Activated CD4-positive, alpha-beta memory T cell treated with anti-CD3 and anti-CD28 coated beads for 36 hours (primary cell): ENCODE data around the gene CEP85L. TPM values are rescaled to one million over a fixed set of nuclear protein-coding genes. Genes with fewer than 3 reads are reported as not detected.

ENCODE experiments used
- CTCF ChIA-PET: fragments of 350-600 bp; sonication (Branson Sonifier 250); formaldehyde crosslinking; loops from one replicate; lab custom pipeline; 2021; ENCODE audit warnings: antibody characterized with exemption, inconsistent platforms; lab: Charles Lee
- POLR2A ChIA-PET: fragments of 350-600 bp; sonication (Branson Sonifier 250); formaldehyde crosslinking; loops from one replicate; lab custom pipeline; 2021; ENCODE audit warnings: antibody characterized with exemption; lab: Charles Lee
- DNase-seq: peaks from one replicate; pipeline ENCODE4 v3.0.0-alpha.2; 2020
- H3K27ac Mint-ChIP-seq: one replicate; pipeline ENCODE4 v1.8.0; 2021; ENCODE audit warnings: mixed read lengths
- H3K27me3 Mint-ChIP-seq: one replicate; pipeline ENCODE4 v1.8.0; 2021; ENCODE audit warnings: mixed read lengths
- H3K36me3 Mint-ChIP-seq: one replicate; pipeline ENCODE4 v1.8.0; 2021; ENCODE audit warnings: mixed read lengths
- H3K4me1 Mint-ChIP-seq: one replicate; pipeline ENCODE4 v1.8.0; 2021; ENCODE audit warnings: low read depth, mixed read lengths
- H3K4me3 Mint-ChIP-seq: one replicate; pipeline ENCODE4 v1.8.0; 2021; ENCODE audit warnings: mild to moderate bottlenecking, mixed read lengths
- H3K9me3 Mint-ChIP-seq: one replicate; pipeline ENCODE4 v1.8.0; 2021; ENCODE audit warnings: mixed read lengths
- intact Hi-C: fragments of 100-400 bp; cut with micrococcal nuclease; formaldehyde crosslinking; loops from one replicate; pipeline ENCODE4 v1.15.1; 2023
- total RNA-seq, 2 experiments: library from RNA; stranded (reverse); gene quantifications; one replicate each; pipeline ENCODE4 v1.2.3, GENCODE V29; 2021

CEP85L gene
- total RNA-seq, 2 experiments from 2014 or later = 21.1 to 23.3 TPM

- POLR2A ChIA-PET = interaction anchor here (0.6 to 1.2 kb wide), 2 partner anchors 13 to 163 kb away, joined by 3 read pairs; no protein-coding TSS in a partner anchor
- H3K9me3 Mint-ChIP-seq = no peaks in the 10 kb centered on the region
- H3K4me3 Mint-ChIP-seq = no peak overlapping the region
- H3K4me1 Mint-ChIP-seq = peaks cover 40% of the 10 kb centered on the region
- H3K36me3 Mint-ChIP-seq = peaks cover 2% of the 10 kb centered on the region
- H3K27me3 Mint-ChIP-seq = no peaks in the 10 kb centered on the region
- CTCF ChIA-PET = interaction anchor here (0.7 to 1.1 kb wide), 2 partner anchors 16 to 267 kb away, joined by 3 to 4 read pairs; no protein-coding TSS in a partner anchor
- no peak overlapping the region for H3K27ac Mint-ChIP-seq
- no peak for DNase-seq
- intact Hi-C loops = no loop called here
Observed at GRCh38 chr6:118548613-118549012, 102.8 kb downstream of the CEP85L start.

GRCh38 chr6:118548136-118548535 lies 103.3 kb downstream of the CEP85L start, which contains the start of gene PLN:
PLN (plus strand) TSS chr6:118548296; CDS start chr6:118558922, 10,626 bp downstream.
- Mint-ChIP-seq H3K4me1 (peaks cover 40% of the 10 kb centered on the region), H3K27me3 (no peaks in the 10 kb centered on the region), H3K9me3 (no peaks in the 10 kb centered on the region), H3K27ac (no peak within 1 kb of the TSS), H3K36me3 (peaks cover 2% of the 10 kb centered on the region), H3K4me3 (no peak within 1 kb of the TSS)
- ChIA-PET CTCF (interaction anchor here (0.7 to 0.9 kb wide), 2 partner anchors 17 to 32 kb away, joined by 3 read pairs; no protein-coding TSS in a partner anchor), POLR2A (interaction anchor here (0.6 to 1.2 kb wide), 2 partner anchors 12 to 164 kb away, joined by 3 read pairs; no protein-coding TSS in a partner anchor)
- intact Hi-C loops = no loop called here
- no peak for DNase-seq

GRCh38 chr6:118546880-118547218 lies 104.5 kb downstream of the CEP85L start:
- no peaks in the 10 kb centered on the region for H3K9me3 Mint-ChIP-seq
- intact Hi-C loops = no loop called here
- POLR2A ChIA-PET = no interaction called here
- no peak overlapping the region for H3K27ac Mint-ChIP-seq
- peaks cover 2% of the 10 kb centered on the region for H3K36me3 Mint-ChIP-seq
- no peaks in the 10 kb centered on the region for H3K27me3 Mint-ChIP-seq
- H3K4me1 Mint-ChIP-seq = peaks cover 41% of the 10 kb centered on the region
- DNase-seq = no peak
- CTCF ChIA-PET = interaction anchor here (1.7 kb wide), 1 partner anchor 260 kb away, joined by 5 read pairs; no protein-coding TSS in a partner anchor
- no peak overlapping the region for H3K4me3 Mint-ChIP-seq

GRCh38 chr6:118546164-118546879 lies 105.1 kb downstream of the CEP85L start:
- Mint-ChIP-seq H3K27me3 (no peaks in the 10 kb centered on the region), H3K9me3 (no peaks in the 10 kb centered on the region), H3K4me3 (no peak overlapping the region), H3K27ac (no peak overlapping the region), H3K4me1 (peaks cover 43% of the 10 kb centered on the region), H3K36me3 (peaks cover 2% of the 10 kb centered on the region)
- no peak for DNase-seq
- ChIA-PET POLR2A (no interaction called here), CTCF (interaction anchor here (1.7 kb wide), 2 partner anchors 19 to 260 kb away, joined by 4 to 5 read pairs; no protein-coding TSS in a partner anchor)
- intact Hi-C loops = no loop called here

- peaks cover 37% of the 10 kb centered on the region for H3K4me1 Mint-ChIP-seq
- no peak overlapping the region for H3K27ac Mint-ChIP-seq
- H3K4me3 Mint-ChIP-seq = no peak overlapping the region
- POLR2A ChIA-PET = no interaction called here
- H3K36me3 Mint-ChIP-seq = peaks cover 2% of the 10 kb centered on the region
- intact Hi-C loops = no loop called here
- no peaks in the 10 kb centered on the region for H3K9me3 Mint-ChIP-seq
- no peak for DNase-seq
- CTCF ChIA-PET = no interaction called here
- no peaks in the 10 kb centered on the region for H3K27me3 Mint-ChIP-seq
Observed at GRCh38 chr6:118544105-118544504, 107.3 kb downstream of the CEP85L start.

GRCh38 chr6:118542184-118542952 lies 109.0 kb downstream of the CEP85L start:
- peaks cover 33% of the 10 kb centered on the region for H3K4me1 Mint-ChIP-seq
- intact Hi-C loops = no loop called here

GRCh38 chr6:118537574-118537973 lies 113.8 kb downstream of the CEP85L start:
- Mint-ChIP-seq H3K4me3 (no peak overlapping the region), H3K27ac (no peak overlapping the region), H3K27me3 (no peaks in the 10 kb centered on the region), H3K36me3 (peaks cover 9% of the 10 kb centered on the region), H3K4me1 (peaks cover 24% of the 10 kb centered on the region), H3K9me3 (peaks cover 5% of the 10 kb centered on the region)
- intact Hi-C loops = loop anchor here (5.0 kb wide), 1 partner anchor 50 kb away; no protein-coding TSS in a partner anchor
- ChIA-PET CTCF (no interaction called here), POLR2A (no interaction called here)
- no peak for DNase-seq

More at GRCh38 chr6:118542184-118542952, 109.0 kb downstream of the CEP85L start:
- POLR2A ChIA-PET = no interaction called here
- Mint-ChIP-seq H3K9me3 (no peaks in the 10 kb centered on the region), H3K27me3 (no peaks in the 10 kb centered on the region), H3K27ac (no peak overlapping the region), H3K36me3 (peaks cover 2% of the 10 kb centered on the region), H3K4me3 (no peak overlapping the region)
- DNase-seq = no peak
- CTCF ChIA-PET = interaction anchor here (1.1 kb wide), 1 partner anchor 25 kb away, joined by 3 read pairs; no protein-coding TSS in a partner anchor

- ChIA-PET POLR2A (interaction anchor here (1.1 kb wide), 1 partner anchor 11 kb away, joined by 3 read pairs; the partner anchor contains the start of gene PLN), CTCF (interaction anchor here (0.9 kb wide), 1 partner anchor 151 kb away, joined by 3 read pairs; no protein-coding TSS in a partner anchor)
- no peak for DNase-seq
- Mint-ChIP-seq H3K27me3 (no peaks in the 10 kb centered on the region), H3K36me3 (peaks cover 10% of the 10 kb centered on the region), H3K27ac (no peak overlapping the region), H3K9me3 (peaks cover 7% of the 10 kb centered on the region), H3K4me3 (no peak overlapping the region), H3K4me1 (peaks cover 24% of the 10 kb centered on the region)
- intact Hi-C loops = loop anchor here (5.0 kb wide), 1 partner anchor 49 kb away; no protein-coding TSS in a partner anchor
Observed at GRCh38 chr6:118536478-118536877, 114.9 kb downstream of the CEP85L start.

- DNase-seq = no peak
- Mint-ChIP-seq H3K4me1 (peaks cover 28% of the 10 kb centered on the region), H3K27ac (no peak overlapping the region), H3K4me3 (no peak overlapping the region), H3K27me3 (no peaks in the 10 kb centered on the region), H3K9me3 (peaks cover 14% of the 10 kb centered on the region), H3K36me3 (peaks cover 16% of the 10 kb centered on the region)
- intact Hi-C loops = loop anchor here (5.0 kb wide), 1 partner anchor 48 kb away; no protein-coding TSS in a partner anchor
- ChIA-PET CTCF (interaction anchor here (1.0 kb wide), 1 partner anchor 251 kb away, joined by 3 read pairs; no protein-coding TSS in a partner anchor), POLR2A (interaction anchor here (1.1 kb wide), 1 partner anchor 13 kb away, joined by 3 read pairs; the partner anchor contains the start of gene PLN)
Observed at GRCh38 chr6:118535176-118535844, 116.1 kb downstream of the CEP85L start.

- POLR2A ChIA-PET = no interaction called here
- Mint-ChIP-seq H3K9me3 (peaks cover 14% of the 10 kb centered on the region), H3K27me3 (no peaks in the 10 kb centered on the region), H3K27ac (no peak overlapping the region), H3K4me1 (peaks cover 31% of the 10 kb centered on the region), H3K4me3 (no peak overlapping the region), H3K36me3 (peaks cover 16% of the 10 kb centered on the region)
- CTCF ChIA-PET = no interaction called here
- intact Hi-C loops = no loop called here
- no peak for DNase-seq
Observed at GRCh38 chr6:118530942-118531341, 120.4 kb downstream of the CEP85L start.

- Mint-ChIP-seq H3K27ac (no peak overlapping the region), H3K36me3 (peaks cover 12% of the 10 kb centered on the region), H3K27me3 (no peaks in the 10 kb centered on the region), H3K9me3 (peaks cover 9% of the 10 kb centered on the region), H3K4me3 (no peak overlapping the region), H3K4me1 (peaks cover 26% of the 10 kb centered on the region)
- POLR2A ChIA-PET = no interaction called here
- no peak for DNase-seq
- intact Hi-C loops = no loop called here
- CTCF ChIA-PET = no interaction called here
Observed at GRCh38 chr6:118529756-118530155, 121.6 kb downstream of the CEP85L start.
